ENCODE results near the gene ABHD6. TPM values are rescaled to one million over a fixed set of nuclear protein-coding genes. Genes with fewer than 3 reads are reported as not detected.

Gene ABHD6
- total RNA-seq, 1 donor from 2014 or later, result 28.2 TPM

- no peaks in the 10 kb centered on the region for H3K4me1 Mint-ChIP-seq (ENCODE audit: low read depth)
- DNase-seq (ENCODE audit: low spot score), result no peak
- H3K27ac Mint-ChIP-seq, result no peak overlapping the region
- no peak overlapping the region for H3K4me3 Mint-ChIP-seq (ENCODE audit: low read depth)
- H3K27me3 Mint-ChIP-seq (ENCODE audit: low read depth), result no peaks in the 10 kb centered on the region
- intact Hi-C loops (cut with micrococcal nuclease), result no loop called here
- H3K9me3 Mint-ChIP-seq, result peaks cover 5% of the 10 kb centered on the region
- peaks cover 12% of the 10 kb centered on the region for H3K36me3 Mint-ChIP-seq (ENCODE audit: low read depth)
Observed at GRCh38 chr3:58296843-58297242, 59.3 kb downstream of the ABHD6 start.

GRCh38 chr3:58298190-58298589 is 60.6 kb downstream of the ABHD6 start:
- no peak for DNase-seq (ENCODE audit: low spot score)
- peaks cover 5% of the 10 kb centered on the region for H3K9me3 Mint-ChIP-seq

DNA sequence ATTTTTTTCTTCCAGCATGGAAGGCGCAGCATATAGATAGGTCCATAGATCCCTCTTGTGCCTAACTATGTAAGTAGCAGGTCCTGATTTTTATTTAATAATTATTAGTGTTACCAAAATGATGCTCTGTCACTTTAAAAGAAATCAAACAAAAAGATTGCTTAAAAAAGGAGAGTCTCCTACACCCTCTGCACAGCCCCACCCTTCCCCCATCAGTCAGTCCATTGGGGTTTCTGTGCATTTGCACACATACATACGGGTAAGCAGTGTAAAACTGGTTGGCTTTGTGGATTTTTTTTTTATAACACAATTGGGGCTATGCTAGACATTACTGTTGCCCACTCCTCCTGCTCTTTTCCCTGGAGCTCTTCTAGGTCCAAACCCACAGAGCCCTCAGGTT is 61.5 kb downstream of the ABHD6 start:
- H3K36me3 Mint-ChIP-seq (ENCODE audit: low read depth), result no peaks in the 10 kb centered on the region
- peaks cover 5% of the 10 kb centered on the region for H3K9me3 Mint-ChIP-seq
- DNase-seq (ENCODE audit: low spot score), result no peak
- H3K4me1 Mint-ChIP-seq (ENCODE audit: low read depth), result no peaks in the 10 kb centered on the region
- intact Hi-C loops (cut with micrococcal nuclease), result no loop called here
- no peak overlapping the region for H3K27ac Mint-ChIP-seq
- H3K4me3 Mint-ChIP-seq (ENCODE audit: low read depth), result no peak overlapping the region
- H3K27me3 Mint-ChIP-seq (ENCODE audit: low read depth), result no peaks in the 10 kb centered on the region

More at GRCh38 chr3:58298190-58298589, 60.6 kb downstream of the ABHD6 start:
- intact Hi-C loops (cut with micrococcal nuclease), result no loop called here
- H3K4me1 Mint-ChIP-seq (ENCODE audit: low read depth), result no peaks in the 10 kb centered on the region
- H3K27ac Mint-ChIP-seq, result no peak overlapping the region
- H3K36me3 Mint-ChIP-seq (ENCODE audit: low read depth), result peaks cover 3% of the 10 kb centered on the region
- no peak overlapping the region for H3K4me3 Mint-ChIP-seq (ENCODE audit: low read depth)
- H3K27me3 Mint-ChIP-seq (ENCODE audit: low read depth), result no peaks in the 10 kb centered on the region

- peaks cover 5% of the 10 kb centered on the region for H3K9me3 Mint-ChIP-seq
- no peak overlapping the region for H3K27ac Mint-ChIP-seq
- no peaks in the 10 kb centered on the region for H3K27me3 Mint-ChIP-seq (ENCODE audit: low read depth)
- peaks cover under 1% of the 10 kb centered on the region for H3K4me1 Mint-ChIP-seq (ENCODE audit: low read depth)
- no peak overlapping the region for H3K4me3 Mint-ChIP-seq (ENCODE audit: low read depth)
- intact Hi-C loops (cut with micrococcal nuclease), result loop anchor here (1.0 kb wide), 1 partner anchor 113 kb away; no protein-coding TSS in a partner anchor
- DNase-seq (ENCODE audit: low spot score), result no peak
- no peaks in the 10 kb centered on the region for H3K36me3 Mint-ChIP-seq (ENCODE audit: low read depth)
Observed at GRCh38 chr3:58299839-58300516, 62.4 kb downstream of the ABHD6 start.

- DNase-seq (ENCODE audit: low spot score), result peak; percentile 97
- Mint-ChIP-seq H3K4me3 (ENCODE audit: low read depth) (peak within 1 kb of the TSS; percentile 91), H3K27ac (peak within 1 kb of the TSS; percentile 100), H3K27me3 (ENCODE audit: low read depth) (no peaks in the 10 kb centered on the region), H3K9me3 (peaks cover 5% of the 10 kb centered on the region), H3K4me1 (ENCODE audit: low read depth) (peaks cover 23% of the 10 kb centered on the region), H3K36me3 (ENCODE audit: low read depth) (peaks cover 34% of the 10 kb centered on the region)
- intact Hi-C loops (cut with micrococcal nuclease), result loop anchor here (1.0 to 5.0 kb wide), 6 partner anchors 45 to 324 kb away; partner anchors contain the start of genes ABHD6 and PDHB
Observed at GRCh38 chr3:58305882-58306711, 68.5 kb downstream of the ABHD6 start, which contains the start of the genes HTD2 and RPP14. TSS of gene HTD2 (plus strand) at chr3:58306520. CDS start at chr3:58317614, 11,094 bp downstream. TSS of gene RPP14 (plus strand) at chr3:58306245. CDS start at chr3:58310330, 4,085 bp downstream.

DNA sequence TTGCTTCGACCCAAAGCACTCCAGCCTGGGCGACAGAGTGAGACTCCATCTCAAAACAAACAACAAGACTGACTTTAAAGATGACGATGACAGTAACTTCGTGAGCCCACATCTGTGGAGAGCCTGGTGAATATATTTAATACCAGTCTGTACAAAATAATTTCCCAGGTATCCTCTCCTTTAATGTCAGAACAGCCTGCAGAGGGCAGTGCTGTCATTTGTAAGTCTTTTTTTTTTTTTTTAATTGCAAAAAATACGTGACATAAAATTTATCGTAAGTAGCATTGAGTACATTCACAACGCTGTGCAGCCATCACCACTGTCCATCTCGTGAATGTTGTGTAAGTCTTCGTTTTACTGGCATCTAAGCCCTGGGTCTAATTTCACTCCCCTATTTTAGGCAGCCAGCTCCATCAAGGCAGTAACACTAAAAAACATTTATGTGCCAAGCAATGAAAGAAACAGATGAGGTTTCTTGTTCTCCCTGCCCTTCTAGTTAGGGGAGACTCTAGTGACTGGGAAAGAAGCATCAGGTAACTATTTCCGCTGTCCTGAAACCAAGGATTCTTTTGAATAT is 70.1 kb downstream of the ABHD6 start:
- peak overlapping the region; percentile 91 for H3K4me3 Mint-ChIP-seq (ENCODE audit: low read depth)
- peak overlapping the region; percentile 100 for H3K27ac Mint-ChIP-seq
- no peaks in the 10 kb centered on the region for H3K27me3 Mint-ChIP-seq (ENCODE audit: low read depth)
- peaks cover 47% of the 10 kb centered on the region for H3K36me3 Mint-ChIP-seq (ENCODE audit: low read depth)
- DNase-seq (ENCODE audit: low spot score), result peak; percentile 20
- peaks cover 23% of the 10 kb centered on the region for H3K4me1 Mint-ChIP-seq (ENCODE audit: low read depth)
- intact Hi-C loops (cut with micrococcal nuclease), result loop anchor here (1.0 to 5.0 kb wide), 4 partner anchors 47 to 225 kb away; no protein-coding TSS in a partner anchor
- no peaks in the 10 kb centered on the region for H3K9me3 Mint-ChIP-seq

- no peak for DNase-seq (ENCODE audit: low spot score)
- Mint-ChIP-seq H3K36me3 (ENCODE audit: low read depth) (peaks cover 55% of the 10 kb centered on the region), H3K27me3 (ENCODE audit: low read depth) (no peaks in the 10 kb centered on the region), H3K4me1 (ENCODE audit: low read depth) (peaks cover 23% of the 10 kb centered on the region), H3K27ac (peak overlapping the region; percentile 49), H3K4me3 (ENCODE audit: low read depth) (peak overlapping the region; percentile 91), H3K9me3 (no peaks in the 10 kb centered on the region)
- intact Hi-C loops (cut with micrococcal nuclease), result loop anchor here (5.0 kb wide), 1 partner anchor 104 kb away; no protein-coding TSS in a partner anchor
Observed at GRCh38 chr3:58308728-58309127, 71.1 kb downstream of the ABHD6 start.

- Mint-ChIP-seq H3K9me3 (no peaks in the 10 kb centered on the region), H3K36me3 (ENCODE audit: low read depth) (peaks cover 58% of the 10 kb centered on the region), H3K4me1 (ENCODE audit: low read depth) (peaks cover 9% of the 10 kb centered on the region), H3K27ac (no peak overlapping the region), H3K27me3 (ENCODE audit: low read depth) (no peaks in the 10 kb centered on the region), H3K4me3 (ENCODE audit: low read depth) (no peak overlapping the region)
- intact Hi-C loops (cut with micrococcal nuclease), result no loop called here
- no peak for DNase-seq (ENCODE audit: low spot score)
Observed at GRCh38 chr3:58317811-58318210, 80.2 kb downstream of the ABHD6 start.

- no peak for DNase-seq (ENCODE audit: low spot score)
- Mint-ChIP-seq H3K36me3 (ENCODE audit: low read depth) (peaks cover 28% of the 10 kb centered on the region), H3K27me3 (ENCODE audit: low read depth) (no peaks in the 10 kb centered on the region), H3K4me3 (ENCODE audit: low read depth) (no peak overlapping the region), H3K9me3 (no peaks in the 10 kb centered on the region), H3K4me1 (ENCODE audit: low read depth) (peaks cover 38% of the 10 kb centered on the region), H3K27ac (no peak overlapping the region)
- intact Hi-C loops (cut with micrococcal nuclease), result loop anchor here (1.0 to 5.0 kb wide), 4 partner anchors 93 to 311 kb away; partner anchors contain the start of gene KCTD6
Observed at GRCh38 chr3:58321791-58322190, 84.2 kb downstream of the ABHD6 start.

DNA sequence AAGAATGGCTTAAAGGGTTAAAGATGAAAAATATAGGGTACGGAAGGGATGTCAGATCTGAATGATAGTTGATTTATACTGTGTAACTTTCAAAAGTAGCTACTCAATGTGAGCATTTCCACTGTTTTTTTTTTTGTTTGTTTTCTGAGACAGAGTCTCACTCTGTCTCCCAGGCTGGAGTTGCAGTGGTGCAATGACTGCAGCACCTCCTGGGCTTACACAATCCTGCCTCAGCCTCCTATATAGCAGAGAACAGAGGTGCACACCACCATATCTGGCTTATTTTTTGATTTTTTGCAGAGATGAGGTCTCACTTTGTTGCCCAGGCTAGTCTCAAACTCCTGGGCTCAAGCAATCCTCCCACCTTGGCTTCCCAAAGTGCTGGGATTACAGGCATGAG is 85.2 kb downstream of the ABHD6 start:
- Mint-ChIP-seq H3K27ac (peak overlapping the region; percentile 93), H3K36me3 (ENCODE audit: low read depth) (peaks cover 18% of the 10 kb centered on the region), H3K9me3 (no peaks in the 10 kb centered on the region), H3K4me1 (ENCODE audit: low read depth) (peaks cover 38% of the 10 kb centered on the region), H3K27me3 (ENCODE audit: low read depth) (no peaks in the 10 kb centered on the region), H3K4me3 (ENCODE audit: low read depth) (no peak overlapping the region)
- intact Hi-C loops (cut with micrococcal nuclease), result loop anchor here (1.0 to 5.0 kb wide), 3 partner anchors 36 to 310 kb away; partner anchors contain the start of gene KCTD6
- no peak for DNase-seq (ENCODE audit: low spot score)

- peaks cover 38% of the 10 kb centered on the region for H3K4me1 Mint-ChIP-seq (ENCODE audit: low read depth)
- H3K36me3 Mint-ChIP-seq (ENCODE audit: low read depth), result peaks cover 11% of the 10 kb centered on the region
- H3K27ac Mint-ChIP-seq, result peak overlapping the region; percentile 93
- no peaks in the 10 kb centered on the region for H3K27me3 Mint-ChIP-seq (ENCODE audit: low read depth)
- intact Hi-C loops (cut with micrococcal nuclease), result loop anchor here (1.0 to 5.0 kb wide), 5 partner anchors 9 to 309 kb away; partner anchors contain the start of genes KCTD6, PDHB and PXK
- DNase-seq (ENCODE audit: low spot score), result no peak
- H3K9me3 Mint-ChIP-seq, result no peaks in the 10 kb centered on the region
- H3K4me3 Mint-ChIP-seq (ENCODE audit: low read depth), result peak overlapping the region; percentile 4
Observed at GRCh38 chr3:58323529-58324390, 86.2 kb downstream of the ABHD6 start.
